ENCODE data around the gene ANTXR1.
A peak's percentile ranks its signal among the peaks of the same experiment; 100 is the strongest.

Gene ANTXR1

GRCh38 chr2:69012310-69013141 lies 453 bp upstream of the ANTXR1 start:
- H3K4me3 ChIP-seq (ENCODE audit: low read depth, low read length), result no peak overlapping the region
- TF ChIP-seq CTCF (IDR thresholded peaks at IDR 0.05; ENCODE audit: borderline replicate concordance, insufficient read depth, low read depth, low read length), result peak; percentile 77

GRCh38 chr2:69013840-69014821 lies 1.2 kb downstream of the ANTXR1 start:
- no peak overlapping the region for H3K4me3 ChIP-seq (ENCODE audit: low read depth, low read length)
- TF ChIP-seq CTCF (IDR thresholded peaks at IDR 0.05; ENCODE audit: borderline replicate concordance, insufficient read depth, low read depth, low read length), result no peak

- no peak for TF ChIP-seq CTCF (IDR thresholded peaks at IDR 0.05; ENCODE audit: borderline replicate concordance, insufficient read depth, low read depth, low read length)
- no peak overlapping the region for H3K4me3 ChIP-seq (ENCODE audit: low read depth, low read length)
Measured at GRCh38 chr2:69017080-69017479, 4.1 kb downstream of the ANTXR1 start.

- no peak overlapping the region for H3K4me3 ChIP-seq (ENCODE audit: low read depth, low read length)
- TF ChIP-seq CTCF (IDR thresholded peaks at IDR 0.05; ENCODE audit: borderline replicate concordance, insufficient read depth, low read depth, low read length), result no peak
Measured at GRCh38 chr2:69017835-69018234, 4.9 kb downstream of the ANTXR1 start.

- TF ChIP-seq CTCF (IDR thresholded peaks at IDR 0.05; ENCODE audit: borderline replicate concordance, insufficient read depth, low read depth, low read length), result no peak
- H3K4me3 ChIP-seq (ENCODE audit: low read depth, low read length), result no peak overlapping the region
Measured at GRCh38 chr2:69018678-69019095, 5.7 kb downstream of the ANTXR1 start.

- TF ChIP-seq CTCF (IDR thresholded peaks at IDR 0.05; ENCODE audit: borderline replicate concordance, insufficient read depth, low read depth, low read length), result no peak
- H3K4me3 ChIP-seq (ENCODE audit: low read depth, low read length), result no peak overlapping the region
Measured at GRCh38 chr2:69020496-69021426, 7.8 kb downstream of the ANTXR1 start.

Data from GM12875 (cell line).